ENCODE data around the gene PRIMA1. TPM values are rescaled to one million over a fixed set of nuclear protein-coding genes. Genes with fewer than 3 reads are reported as not detected.

Gene PRIMA1
- total RNA-seq, 3 donors from 2014 or later = 1.6 to 46.4 (median 3.0) TPM

DNA sequence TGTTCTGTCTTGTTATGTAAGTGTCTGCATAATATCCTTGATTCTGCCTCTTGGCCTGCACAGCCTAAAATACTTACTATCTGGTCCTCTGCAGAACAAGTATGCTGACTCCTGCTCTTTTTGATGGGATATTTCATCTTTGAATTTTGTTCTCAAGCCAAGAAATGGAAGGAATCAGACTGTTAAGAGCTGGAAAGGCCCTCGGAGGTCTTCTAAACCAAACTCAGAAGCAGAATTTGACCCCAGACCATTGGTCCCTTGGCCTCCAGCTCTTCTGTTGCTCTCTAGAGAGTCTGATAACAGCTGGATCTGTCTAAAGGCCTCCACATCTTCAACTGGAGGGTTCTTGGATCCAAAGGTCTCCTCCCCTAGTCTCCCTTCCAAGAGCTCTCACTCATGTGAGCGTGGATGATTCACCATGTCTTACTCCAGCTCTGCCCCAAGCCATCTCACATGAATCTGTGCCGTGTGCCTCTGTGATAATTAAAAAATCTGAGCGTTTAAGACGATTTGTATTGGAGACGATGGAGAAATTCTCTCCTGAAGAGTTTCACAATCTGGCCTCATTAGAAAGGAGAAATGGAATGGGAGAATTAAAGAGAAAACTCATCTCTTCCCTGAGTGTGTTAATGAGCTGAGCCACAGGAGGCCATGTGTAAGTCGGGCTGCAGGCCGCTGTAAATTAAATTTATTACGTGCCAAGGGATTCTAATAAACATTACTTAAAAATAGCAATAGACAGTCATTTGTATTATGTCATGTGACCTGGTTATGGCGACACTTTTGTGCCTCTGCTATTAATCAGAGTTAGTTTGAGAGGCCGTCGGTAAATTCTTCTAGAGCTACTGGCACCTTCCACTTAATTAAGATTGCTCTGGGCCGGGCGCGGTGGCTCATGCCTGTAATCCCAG is 15.4 kb upstream of the PRIMA1 start:
- no peak for DNase-seq
- intact Hi-C loops (cut with DNase I, micrococcal nuclease) = no loop called here
- no peaks in the 10 kb centered on the region for H3K9me3 ChIP-seq
- peak; percentile 27 for ATAC-seq
- H3K4me3 ChIP-seq = no peak overlapping the region
- no peaks in the 10 kb centered on the region for H3K36me3 ChIP-seq (ENCODE audit: low read depth)
- TF ChIP-seq, protein P1, sequence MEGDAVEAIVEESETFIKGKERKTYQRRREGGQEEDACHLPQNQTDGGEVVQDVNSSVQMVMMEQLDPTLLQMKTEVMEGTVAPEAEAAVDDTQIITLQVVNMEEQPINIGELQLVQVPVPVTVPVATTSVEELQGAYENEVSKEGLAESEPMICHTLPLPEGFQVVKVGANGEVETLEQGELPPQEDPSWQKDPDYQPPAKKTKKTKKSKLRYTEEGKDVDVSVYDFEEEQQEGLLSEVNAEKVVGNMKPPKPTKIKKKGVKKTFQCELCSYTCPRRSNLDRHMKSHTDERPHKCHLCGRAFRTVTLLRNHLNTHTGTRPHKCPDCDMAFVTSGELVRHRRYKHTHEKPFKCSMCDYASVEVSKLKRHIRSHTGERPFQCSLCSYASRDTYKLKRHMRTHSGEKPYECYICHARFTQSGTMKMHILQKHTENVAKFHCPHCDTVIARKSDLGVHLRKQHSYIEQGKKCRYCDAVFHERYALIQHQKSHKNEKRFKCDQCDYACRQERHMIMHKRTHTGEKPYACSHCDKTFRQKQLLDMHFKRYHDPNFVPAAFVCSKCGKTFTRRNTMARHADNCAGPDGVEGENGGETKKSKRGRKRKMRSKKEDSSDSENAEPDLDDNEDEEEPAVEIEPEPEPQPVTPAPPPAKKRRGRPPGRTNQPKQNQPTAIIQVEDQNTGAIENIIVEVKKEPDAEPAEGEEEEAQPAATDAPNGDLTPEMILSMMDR (IDR thresholded peaks at IDR 0.05) = no peak
- no peaks in the 10 kb centered on the region for H3K4me1 ChIP-seq (ENCODE audit: low read depth)

DNA sequence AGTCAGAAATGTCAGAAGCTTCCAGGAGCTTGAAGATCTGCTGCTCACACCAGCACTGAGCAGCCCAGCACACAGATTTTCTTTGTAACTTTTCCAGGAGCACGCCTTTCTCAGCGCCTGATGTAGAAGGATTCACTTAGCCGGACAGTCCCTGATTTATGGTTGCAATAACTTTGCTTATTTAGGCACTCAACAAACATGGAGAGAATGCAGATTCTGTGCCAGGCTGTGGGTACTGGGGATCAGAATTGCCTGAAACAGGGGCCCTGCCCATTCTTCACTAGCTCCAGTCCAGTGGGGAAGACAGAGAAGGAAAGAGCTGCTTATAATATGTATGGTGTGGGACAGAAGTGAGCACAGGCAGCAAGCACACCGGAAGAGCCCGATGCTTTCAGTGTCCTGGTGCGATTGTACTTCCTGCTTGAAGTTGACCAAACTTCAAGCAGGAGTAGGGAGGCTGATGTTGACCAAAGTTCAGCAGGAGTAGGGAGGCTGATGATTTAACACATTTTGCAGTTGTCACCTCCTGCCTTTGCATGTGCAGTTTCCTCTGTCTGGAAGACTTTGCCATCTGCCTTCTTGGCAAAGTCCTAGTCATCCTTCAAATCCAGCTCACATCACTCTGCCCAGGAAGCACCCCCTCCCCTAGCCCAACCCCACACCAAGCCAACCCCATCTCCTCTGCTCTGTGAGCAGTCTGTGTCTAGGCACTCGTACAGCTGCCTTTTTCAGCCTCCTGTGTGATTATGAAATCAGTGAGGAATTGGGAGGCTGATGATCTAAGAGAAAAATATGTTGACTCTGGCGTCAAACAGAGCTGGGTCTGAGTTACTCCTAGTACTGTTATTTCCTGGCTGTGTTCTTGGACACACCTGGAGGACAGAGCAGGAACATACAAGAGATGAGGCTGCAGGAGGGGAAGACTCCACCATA is 12.0 kb upstream of the PRIMA1 start:
- TF ChIP-seq, protein P1 (IDR thresholded peaks at IDR 0.05) = no peak
- Histone ChIP-seq H3K36me3 (ENCODE audit: low read depth) (no peaks in the 10 kb centered on the region), H3K9me3 (no peaks in the 10 kb centered on the region), H3K4me3 (no peak overlapping the region), H3K4me1 (ENCODE audit: low read depth) (no peaks in the 10 kb centered on the region)
- DNase-seq (no peak), ATAC-seq (peak; percentile 18)
- intact Hi-C loops (cut with DNase I, micrococcal nuclease) = no loop called here

DNA sequence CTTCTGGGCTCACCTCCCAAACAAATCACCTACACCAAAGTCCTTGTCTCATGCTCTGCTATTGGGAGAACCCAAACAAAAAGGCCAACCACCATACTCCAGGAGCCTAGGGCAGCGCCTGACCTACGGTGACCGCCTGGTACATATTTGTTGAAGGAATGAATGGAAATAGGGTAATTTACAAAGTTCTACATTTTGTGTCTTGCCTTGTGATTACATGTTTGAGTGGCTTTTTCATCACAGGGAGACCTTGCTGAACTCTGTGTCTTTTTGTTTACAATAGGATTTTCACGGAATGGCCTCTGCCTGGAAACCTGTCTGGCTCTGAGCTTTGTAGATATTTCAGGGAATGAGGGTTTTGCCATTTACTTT is 11.3 kb upstream of the PRIMA1 start:
- ATAC-seq (no peak), DNase-seq (no peak)
- Histone ChIP-seq H3K4me1 (ENCODE audit: low read depth) (no peaks in the 10 kb centered on the region), H3K4me3 (no peak overlapping the region), H3K9me3 (no peaks in the 10 kb centered on the region), H3K36me3 (ENCODE audit: low read depth) (no peaks in the 10 kb centered on the region)
- intact Hi-C loops (cut with DNase I, micrococcal nuclease) = no loop called here
- TF ChIP-seq, protein P1 (IDR thresholded peaks at IDR 0.05) = no peak

DNA sequence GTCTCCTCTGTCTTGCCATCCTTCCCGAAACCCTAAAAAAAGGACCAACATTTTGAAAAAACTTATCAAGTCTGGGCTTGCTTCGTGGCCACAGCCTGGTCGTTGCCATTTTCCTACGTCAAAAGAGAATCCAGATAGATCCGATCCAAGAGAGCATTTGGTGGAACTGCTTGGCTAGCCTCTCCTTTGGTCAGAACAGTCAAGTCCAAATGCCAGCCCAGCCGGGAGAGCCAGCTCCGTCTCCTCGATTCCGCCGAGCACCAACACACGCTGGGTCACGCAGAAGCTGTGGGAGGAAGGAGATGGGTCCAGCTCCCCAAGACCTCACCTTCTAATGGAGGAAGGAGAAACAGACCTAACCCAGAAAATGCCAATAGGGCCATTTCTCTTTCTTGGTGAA is 9.3 kb upstream of the PRIMA1 start:
- no peaks in the 10 kb centered on the region for H3K4me1 ChIP-seq (ENCODE audit: low read depth)
- intact Hi-C loops (cut with DNase I, micrococcal nuclease) = no loop called here
- no peak overlapping the region for H3K4me3 ChIP-seq
- ATAC-seq (no peak), DNase-seq (no peak)
- H3K36me3 ChIP-seq (ENCODE audit: low read depth) = no peaks in the 10 kb centered on the region
- no peaks in the 10 kb centered on the region for H3K9me3 ChIP-seq
- TF ChIP-seq, protein P1 (IDR thresholded peaks at IDR 0.05) = no peak

DNA sequence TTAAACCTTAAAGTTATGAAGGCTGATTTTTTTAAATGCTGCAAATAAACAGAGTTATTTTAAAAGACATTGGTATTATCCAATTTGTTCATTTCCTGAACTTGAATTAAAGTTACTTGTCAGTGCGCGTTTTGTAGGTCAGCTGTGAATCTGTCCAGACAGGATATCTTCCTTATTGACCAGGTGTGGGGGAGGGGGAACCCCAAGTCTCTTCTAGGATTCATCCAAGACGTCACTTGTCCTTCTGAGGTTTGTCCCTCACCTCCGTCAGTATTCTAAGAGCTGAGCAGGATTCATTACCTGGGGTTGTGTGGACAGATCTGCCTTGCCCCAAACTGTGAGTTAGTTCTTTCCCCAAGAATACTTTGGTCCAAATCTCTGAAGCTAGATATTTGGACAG is 8.8 kb upstream of the PRIMA1 start:
- H3K9me3 ChIP-seq = no peaks in the 10 kb centered on the region
- intact Hi-C loops (cut with DNase I, micrococcal nuclease) = no loop called here
- no peak overlapping the region for H3K4me3 ChIP-seq
- TF ChIP-seq, protein P1 (IDR thresholded peaks at IDR 0.05) = no peak
- H3K4me1 ChIP-seq (ENCODE audit: low read depth) = no peaks in the 10 kb centered on the region
- DNase-seq = no peak
- no peaks in the 10 kb centered on the region for H3K36me3 ChIP-seq (ENCODE audit: low read depth)
- ATAC-seq = no peak

Measured in mucosa of descending colon (tissue), 3 donors.